Ovary (tissue), 3 donors: ENCODE results near the gene ARHGEF17.

ENCODE experiments used
- CTCF ChIP-seq, 3 donors: fragments of 450-650 bp in 2 of 3; fragments of 200-600 bp in 1 of 3; IDR thresholded peaks; one replicate each; pipeline versions ENCODE4 v1.5.1 to v1.8.0; 2016 to 2022; ENCODE audit warnings: antibody characterized with exemption in 3 of 3, mild to moderate bottlenecking in 1 of 3
- EP300 ChIP-seq: sonication (generic); formaldehyde crosslinking; IDR thresholded peaks from one replicate; pipeline ENCODE4 v1.6.1; 2017; ENCODE audit warnings: antibody characterized with exemption
- donor health status: DM: no; HTN: no; CAD: no.

- no peak for TF ChIP-seq CTCF (IDR thresholded peaks at IDR 0.05)
- no peak for TF ChIP-seq EP300
Observed at GRCh38 chr11:73359341-73359740, 51.3 kb downstream of the ARHGEF17 start.
